Breast epithelium (tissue), 4 donors: Measurements from ENCODE around the gene CMC1. TPM values are rescaled to one million over a fixed set of nuclear protein-coding genes. Genes with fewer than 3 reads are reported as not detected.

Experiments
- DNase-seq, 2 donors: peaks; one replicate each; pipeline ENCODE4 v3.0.0-alpha.2; 2019; ENCODE audit warnings: low spot score in 2 of 2
- H3K27ac ChIP-seq, 2 donors: fragments of 200-600 bp; sonication (generic) in 1 of 2; one replicate each; pipeline ENCODE4 v1.5.1; 2016 to 2019; ENCODE audit warnings: mild to moderate bottlenecking in 1 of 2
- H3K27me3 ChIP-seq, 2 donors: fragments of 200-600 bp; sonication (generic) in 1 of 2; one replicate each; pipeline versions ENCODE4 v1.5.1 to v1.6.0; 2017 to 2019; ENCODE audit warnings: control low read depth in 1 of 2, mild to moderate bottlenecking in 1 of 2
- H3K36me3 ChIP-seq: fragments of 200-600 bp; one replicate; pipeline ENCODE4 v1.5.1; 2019
- H3K4me1 ChIP-seq, 2 donors: fragments of 200-600 bp; sonication (generic); one replicate each; pipeline ENCODE4 v1.5.1; 2016 to 2019; ENCODE audit warnings: control low read depth in 1 of 2
- H3K4me3 ChIP-seq, 3 donors: fragments of 200-600 bp; sonication (generic); 1 replicate in 2 of 3; 2 replicates in 1 of 3; pipeline ENCODE4 v1.5.1; 2016 to 2019; ENCODE audit warnings: mild to moderate bottlenecking in 3 of 3, moderate library complexity in 2 of 3
- H3K9me3 ChIP-seq, 2 donors: fragments of 200-600 bp; sonication (generic) in 1 of 2; one replicate each; pipeline ENCODE4 v1.5.1; 2016 to 2019; ENCODE audit warnings: control low read depth in 1 of 2
- POLR2A ChIP-seq: fragments of 450-650 bp; IDR thresholded peaks from one replicate; pipeline ENCODE4 v1.6.1; 2016; ENCODE audit warnings: antibody characterized with exemption, mild to moderate bottlenecking, moderate library complexity
- POLR2AphosphoS5 ChIP-seq, 3 donors: sonication (generic); formaldehyde crosslinking; IDR thresholded peaks; one replicate each; pipeline ENCODE4 v1.6.1; 2017; ENCODE audit warnings: antibody characterized with exemption in 3 of 3
- intact Hi-C: fragments of 100-400 bp; cut with DNase I; formaldehyde crosslinking; loops from one replicate; pipeline ENCODE4 v1.15.1; 2023; ENCODE audit warnings: low total_unique reads
- total RNA-seq, 3 donors: library from RNA; depleted of rRNA; stranded (reverse); fragments of >200 nt; gene quantifications; one replicate each; pipeline ENCODE4 v1.1.0, GENCODE V29; 2016
- TF ChIP-seq, protein P1 (sequence below), 3 donors: fragments of 450-650 bp; IDR thresholded peaks; one replicate each; pipeline ENCODE4 v1.5.1; 2016 to 2017; ENCODE audit warnings: antibody characterized with exemption in 3 of 3, mild to moderate bottlenecking in 3 of 3, moderate library complexity in 3 of 3

Gene CMC1
- total RNA-seq, 3 donors from 2014 or later = 5.3 to 12.7 (median 7.9) TPM

GRCh38 chr3:28273837-28274236 lies 32.4 kb downstream of the CMC1 start:
- no peaks in the 10 kb centered on the region for H3K27me3 ChIP-seq
- no peak overlapping the region for H3K27ac ChIP-seq
- H3K4me3 ChIP-seq = no peak overlapping the region
- intact Hi-C loops = no loop called here
- TF ChIP-seq, protein P1, sequence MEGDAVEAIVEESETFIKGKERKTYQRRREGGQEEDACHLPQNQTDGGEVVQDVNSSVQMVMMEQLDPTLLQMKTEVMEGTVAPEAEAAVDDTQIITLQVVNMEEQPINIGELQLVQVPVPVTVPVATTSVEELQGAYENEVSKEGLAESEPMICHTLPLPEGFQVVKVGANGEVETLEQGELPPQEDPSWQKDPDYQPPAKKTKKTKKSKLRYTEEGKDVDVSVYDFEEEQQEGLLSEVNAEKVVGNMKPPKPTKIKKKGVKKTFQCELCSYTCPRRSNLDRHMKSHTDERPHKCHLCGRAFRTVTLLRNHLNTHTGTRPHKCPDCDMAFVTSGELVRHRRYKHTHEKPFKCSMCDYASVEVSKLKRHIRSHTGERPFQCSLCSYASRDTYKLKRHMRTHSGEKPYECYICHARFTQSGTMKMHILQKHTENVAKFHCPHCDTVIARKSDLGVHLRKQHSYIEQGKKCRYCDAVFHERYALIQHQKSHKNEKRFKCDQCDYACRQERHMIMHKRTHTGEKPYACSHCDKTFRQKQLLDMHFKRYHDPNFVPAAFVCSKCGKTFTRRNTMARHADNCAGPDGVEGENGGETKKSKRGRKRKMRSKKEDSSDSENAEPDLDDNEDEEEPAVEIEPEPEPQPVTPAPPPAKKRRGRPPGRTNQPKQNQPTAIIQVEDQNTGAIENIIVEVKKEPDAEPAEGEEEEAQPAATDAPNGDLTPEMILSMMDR (IDR thresholded peaks at IDR 0.05) = no peak
- TF ChIP-seq POLR2A (no peak), POLR2AphosphoS5 (IDR thresholded peaks at IDR 0.05) (no peak)
- H3K4me1 ChIP-seq = no peaks in the 10 kb centered on the region
- peaks cover 15 to 16% of the 10 kb centered on the region in 2 donors for H3K9me3 ChIP-seq
- DNase-seq = no peak
- no peaks in the 10 kb centered on the region for H3K36me3 ChIP-seq

GRCh38 chr3:28278918-28279317 lies 37.5 kb downstream of the CMC1 start:
- Histone ChIP-seq H3K27me3 (no peaks in the 10 kb centered on the region), H3K9me3 (peaks cover under 1 to 2% of the 10 kb centered on the region in 2 donors), H3K36me3 (no peaks in the 10 kb centered on the region), H3K4me3 (no peak overlapping the region), H3K27ac (no peak overlapping the region), H3K4me1 (no peaks in the 10 kb centered on the region)
- intact Hi-C loops = no loop called here
- no peak for TF ChIP-seq POLR2A
- TF ChIP-seq POLR2AphosphoS5 (IDR thresholded peaks at IDR 0.05) = no peak
- TF ChIP-seq, protein P1 (IDR thresholded peaks at IDR 0.05) = no peak
- no peak for DNase-seq

- H3K4me1 ChIP-seq = no peaks in the 10 kb centered on the region
- H3K27me3 ChIP-seq = no peaks in the 10 kb centered on the region
- no peak overlapping the region for H3K27ac ChIP-seq
- no peaks in the 10 kb centered on the region for H3K36me3 ChIP-seq
- no peaks in the 10 kb centered on the region for H3K9me3 ChIP-seq
- intact Hi-C loops = no loop called here
- no peak overlapping the region for H3K4me3 ChIP-seq
- DNase-seq = no peak
- TF ChIP-seq, protein P1 (IDR thresholded peaks at IDR 0.05) = no peak
- TF ChIP-seq POLR2A (no peak), POLR2AphosphoS5 (IDR thresholded peaks at IDR 0.05) (no peak)
Observed at GRCh38 chr3:28279770-28280169, 38.4 kb downstream of the CMC1 start.

DNA sequence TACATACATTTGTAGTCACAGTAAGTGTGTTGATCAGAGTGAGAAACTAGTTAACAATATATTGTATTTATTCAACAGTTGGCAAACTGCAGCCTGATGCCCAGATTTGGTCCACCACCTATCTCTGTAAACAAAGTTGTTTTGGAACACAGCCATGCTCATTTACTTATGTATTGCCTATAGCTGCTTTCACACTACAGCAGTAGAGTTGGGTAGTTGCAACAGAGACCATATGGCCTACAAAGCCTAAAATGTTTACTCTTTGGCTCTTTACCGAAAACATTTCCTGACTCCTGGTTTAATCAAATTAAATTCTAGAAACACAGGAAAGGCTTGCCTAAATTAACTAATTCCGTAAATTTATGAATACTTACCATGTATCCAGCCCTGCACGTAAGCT lies 39.4 kb downstream of the CMC1 start:
- TF ChIP-seq POLR2A = no peak
- TF ChIP-seq, protein P1 (IDR thresholded peaks at IDR 0.05) = no peak
- TF ChIP-seq POLR2AphosphoS5 (IDR thresholded peaks at IDR 0.05) = no peak
- intact Hi-C loops = no loop called here
- H3K27ac ChIP-seq = no peak overlapping the region

DNA sequence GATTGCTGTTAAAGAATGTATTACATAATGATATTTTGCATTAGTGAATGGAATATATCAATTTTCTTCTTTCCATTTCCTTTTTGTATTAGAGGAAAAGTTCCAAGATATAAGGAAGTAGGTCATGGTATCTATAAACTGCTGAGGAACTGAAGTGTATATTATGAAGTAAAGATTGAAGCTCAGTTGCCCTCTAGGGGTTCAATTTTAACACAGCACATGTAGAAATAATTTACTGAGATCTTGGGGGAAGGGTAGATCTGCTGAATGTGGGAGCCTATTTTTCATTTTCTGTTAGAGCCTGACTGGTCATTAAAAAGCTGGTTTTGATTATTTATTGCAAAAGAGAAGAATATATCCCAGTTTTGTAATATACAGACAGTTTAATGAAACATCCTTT lies 45.2 kb downstream of the CMC1 start:
- no peak for TF ChIP-seq POLR2A
- TF ChIP-seq, protein P1 (IDR thresholded peaks at IDR 0.05) = peak; percentile 33 to 45 (median 41)
- intact Hi-C loops = no loop called here
- H3K4me3 ChIP-seq = no peak overlapping the region
- H3K27ac ChIP-seq = no peak overlapping the region
- no peak for DNase-seq
- H3K36me3 ChIP-seq = no peaks in the 10 kb centered on the region
- H3K27me3 ChIP-seq = no peaks in the 10 kb centered on the region
- H3K9me3 ChIP-seq = no peaks in the 10 kb centered on the region
- H3K4me1 ChIP-seq = no peaks in the 10 kb centered on the region

More for the DNA sequence above, 39.4 kb downstream of the CMC1 start:
- Histone ChIP-seq H3K4me3 (no peak overlapping the region), H3K27me3 (no peaks in the 10 kb centered on the region), H3K9me3 (no peaks in the 10 kb centered on the region), H3K36me3 (no peaks in the 10 kb centered on the region), H3K4me1 (no peaks in the 10 kb centered on the region)
- DNase-seq = no peak
